ENCODE results near the gene IMPG2. TPM values are rescaled to one million over a fixed set of nuclear protein-coding genes. Genes with fewer than 3 reads are reported as not detected.
A peak's percentile ranks its signal among the peaks of the same experiment; 100 is the strongest.

Gene IMPG2
- total and polyA plus RNA-seq, 2 experiments from 2014 or later: 0.77 TPM; not detected in 1

DNA sequence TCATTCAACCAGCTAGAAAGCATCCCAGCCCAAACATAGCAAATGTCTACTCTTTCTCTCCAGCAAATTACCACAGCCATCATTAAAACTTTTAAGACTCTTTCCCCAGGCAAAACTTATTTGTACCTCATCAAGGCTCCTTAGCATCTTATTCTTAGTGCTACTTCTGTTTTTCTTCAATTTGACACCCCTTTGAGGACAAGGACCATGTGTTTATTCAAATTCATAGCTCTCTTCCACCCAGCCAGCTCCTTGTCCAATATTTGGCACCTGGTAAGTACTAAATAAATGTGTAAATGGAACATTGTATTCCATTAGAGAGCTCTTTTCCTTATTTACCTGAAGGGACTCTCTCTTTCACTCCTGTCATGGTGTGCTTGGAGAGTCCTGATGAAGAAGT is 89.8 kb downstream of the IMPG2 start:
- Histone ChIP-seq H3K27me3 (no peaks in the 10 kb centered on the region), H3K4me3 (no peak overlapping the region), H3K27ac (no peak overlapping the region), H2AFZ (no peak overlapping the region), H3K4me1 (ENCODE audit: insufficient read depth) (no peaks in the 10 kb centered on the region), H3K9me2 (replicated peaks; ENCODE audit: insufficient read depth) (no peaks in the 10 kb centered on the region), H3K4me2 (no peak overlapping the region), H3K36me3 (replicated peaks; ENCODE audit: insufficient read depth, low read depth) (no peaks in the 10 kb centered on the region), H4K20me1 (ENCODE audit: insufficient read depth, poor library complexity, severe bottlenecking) (no peaks in the 10 kb centered on the region), H3K79me2 (no peaks in the 10 kb centered on the region), H3K9me3 (ENCODE audit: low read depth) (no peaks in the 10 kb centered on the region)
- no peak for TF ChIP-seq EZH2 (IDR thresholded peaks at IDR 0.05; ENCODE audit: borderline replicate concordance)
- TF ChIP-seq, protein P1, sequence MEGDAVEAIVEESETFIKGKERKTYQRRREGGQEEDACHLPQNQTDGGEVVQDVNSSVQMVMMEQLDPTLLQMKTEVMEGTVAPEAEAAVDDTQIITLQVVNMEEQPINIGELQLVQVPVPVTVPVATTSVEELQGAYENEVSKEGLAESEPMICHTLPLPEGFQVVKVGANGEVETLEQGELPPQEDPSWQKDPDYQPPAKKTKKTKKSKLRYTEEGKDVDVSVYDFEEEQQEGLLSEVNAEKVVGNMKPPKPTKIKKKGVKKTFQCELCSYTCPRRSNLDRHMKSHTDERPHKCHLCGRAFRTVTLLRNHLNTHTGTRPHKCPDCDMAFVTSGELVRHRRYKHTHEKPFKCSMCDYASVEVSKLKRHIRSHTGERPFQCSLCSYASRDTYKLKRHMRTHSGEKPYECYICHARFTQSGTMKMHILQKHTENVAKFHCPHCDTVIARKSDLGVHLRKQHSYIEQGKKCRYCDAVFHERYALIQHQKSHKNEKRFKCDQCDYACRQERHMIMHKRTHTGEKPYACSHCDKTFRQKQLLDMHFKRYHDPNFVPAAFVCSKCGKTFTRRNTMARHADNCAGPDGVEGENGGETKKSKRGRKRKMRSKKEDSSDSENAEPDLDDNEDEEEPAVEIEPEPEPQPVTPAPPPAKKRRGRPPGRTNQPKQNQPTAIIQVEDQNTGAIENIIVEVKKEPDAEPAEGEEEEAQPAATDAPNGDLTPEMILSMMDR (IDR thresholded peaks at IDR 0.05; ENCODE audit: poor library complexity): no peak
- TF ChIP-seq EZH2phosphoT487 (IDR thresholded peaks at IDR 0.05; ENCODE audit: low read depth, severe bottlenecking, unreplicated experiment): no peak
- DNase-seq (ENCODE audit: low spot score): no peak

DNA sequence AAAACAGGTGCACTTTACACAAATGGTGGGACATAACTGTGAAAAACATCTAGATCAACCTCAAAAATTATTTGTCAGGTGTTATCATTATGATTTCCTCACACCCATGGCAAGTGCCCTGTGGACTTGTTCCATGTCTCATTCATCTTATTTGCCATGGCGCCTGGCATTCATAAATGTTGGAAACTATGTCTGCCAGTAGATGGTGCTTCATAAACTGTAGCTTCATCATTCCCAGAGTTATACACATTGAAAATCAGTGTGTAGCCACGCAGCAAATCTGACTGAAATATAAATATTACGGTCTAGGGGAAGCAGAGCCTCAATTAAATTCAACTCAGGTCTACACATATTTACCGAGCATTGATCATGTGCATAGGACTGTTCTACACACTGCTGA is 90.7 kb downstream of the IMPG2 start:
- Histone ChIP-seq H4K20me1 (ENCODE audit: insufficient read depth, poor library complexity, severe bottlenecking) (no peaks in the 10 kb centered on the region), H3K27me3 (no peaks in the 10 kb centered on the region), H3K4me1 (ENCODE audit: insufficient read depth) (no peaks in the 10 kb centered on the region), H3K4me3 (no peak overlapping the region), H3K79me2 (no peaks in the 10 kb centered on the region), H3K4me2 (no peak overlapping the region), H3K9me2 (replicated peaks; ENCODE audit: insufficient read depth) (no peaks in the 10 kb centered on the region), H2AFZ (no peak overlapping the region), H3K27ac (no peak overlapping the region), H3K9me3 (ENCODE audit: low read depth) (no peaks in the 10 kb centered on the region), H3K36me3 (replicated peaks; ENCODE audit: insufficient read depth, low read depth) (no peaks in the 10 kb centered on the region)
- TF ChIP-seq, protein P1 (IDR thresholded peaks at IDR 0.05; ENCODE audit: poor library complexity): peak; percentile 11
- TF ChIP-seq EZH2phosphoT487 (IDR thresholded peaks at IDR 0.05; ENCODE audit: low read depth, severe bottlenecking, unreplicated experiment): no peak
- WGBS (ENCODE audit: low lambda C conversion rate, missing lambda C conversion rate): 92% methylated on average over 4 of the region's 4 CpGs
- DNase-seq (ENCODE audit: low spot score): no peak

DNA sequence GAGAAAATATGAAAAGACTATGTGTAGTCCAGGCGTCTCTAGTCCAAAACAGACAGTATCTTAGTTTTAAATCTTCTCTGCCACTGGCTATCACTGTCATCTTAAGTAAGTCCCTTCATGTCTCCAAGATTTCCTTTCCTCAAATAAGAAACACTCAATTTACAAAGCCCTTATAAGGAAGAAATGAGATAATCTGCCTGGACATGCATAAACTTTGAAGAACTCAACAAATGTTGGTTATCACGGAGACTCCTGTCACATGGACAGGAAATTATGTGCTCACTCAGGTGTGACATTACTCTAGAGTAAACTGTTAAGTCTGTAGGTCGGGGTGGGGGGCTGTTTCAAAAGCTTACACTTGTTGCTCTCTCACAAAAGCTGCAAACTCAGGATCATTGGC is 91.9 kb downstream of the IMPG2 start:
- WGBS (ENCODE audit: low lambda C conversion rate, missing lambda C conversion rate): 53% methylated on average over 3 of the region's 3 CpGs
- Histone ChIP-seq H4K20me1 (ENCODE audit: insufficient read depth, poor library complexity, severe bottlenecking) (no peaks in the 10 kb centered on the region), H3K36me3 (replicated peaks; ENCODE audit: insufficient read depth, low read depth) (no peaks in the 10 kb centered on the region), H3K9me3 (ENCODE audit: low read depth) (no peaks in the 10 kb centered on the region), H3K27me3 (no peaks in the 10 kb centered on the region), H3K79me2 (no peaks in the 10 kb centered on the region), H3K4me1 (ENCODE audit: insufficient read depth) (no peaks in the 10 kb centered on the region), H3K4me3 (no peak overlapping the region), H3K4me2 (no peak overlapping the region), H2AFZ (no peak overlapping the region), H3K27ac (no peak overlapping the region), H3K9me2 (replicated peaks; ENCODE audit: insufficient read depth) (no peaks in the 10 kb centered on the region)
- no peak for TF ChIP-seq EZH2 (IDR thresholded peaks at IDR 0.05; ENCODE audit: borderline replicate concordance)
- TF ChIP-seq, protein P1 (IDR thresholded peaks at IDR 0.05; ENCODE audit: poor library complexity): no peak
- TF ChIP-seq EZH2phosphoT487 (IDR thresholded peaks at IDR 0.05; ENCODE audit: low read depth, severe bottlenecking, unreplicated experiment): no peak
- no peak for DNase-seq (ENCODE audit: low spot score)

DNA sequence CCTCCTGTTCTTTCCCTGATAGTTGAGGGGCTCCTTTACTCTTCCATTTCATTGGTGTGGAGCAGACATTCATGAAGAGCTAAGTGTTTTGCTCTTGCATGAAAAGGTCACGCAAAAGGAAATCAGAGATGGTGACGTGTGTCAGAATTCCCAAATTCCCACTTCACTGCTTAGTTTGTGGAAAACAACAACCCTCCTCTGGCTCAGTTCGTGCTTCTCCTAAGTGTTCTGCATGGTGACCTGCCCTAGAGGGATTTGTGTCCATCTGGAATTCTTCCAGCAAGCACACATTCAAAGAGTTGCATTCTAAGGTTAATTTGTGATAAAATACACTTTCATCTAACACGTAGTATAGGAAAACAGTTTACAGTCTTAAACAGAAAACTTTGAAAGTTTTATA is 95.6 kb downstream of the IMPG2 start:
- DNase-seq (ENCODE audit: low spot score): no peak
- Histone ChIP-seq H3K9me2 (replicated peaks; ENCODE audit: insufficient read depth) (no peaks in the 10 kb centered on the region), H3K4me1 (ENCODE audit: insufficient read depth) (no peaks in the 10 kb centered on the region), H4K20me1 (ENCODE audit: insufficient read depth, poor library complexity, severe bottlenecking) (no peaks in the 10 kb centered on the region), H3K79me2 (no peaks in the 10 kb centered on the region), H3K27ac (no peak overlapping the region), H3K4me3 (no peak overlapping the region), H3K27me3 (no peaks in the 10 kb centered on the region), H2AFZ (no peak overlapping the region), H3K36me3 (replicated peaks; ENCODE audit: insufficient read depth, low read depth) (no peaks in the 10 kb centered on the region), H3K9me3 (ENCODE audit: low read depth) (no peaks in the 10 kb centered on the region), H3K4me2 (no peak overlapping the region)
- TF ChIP-seq EZH2phosphoT487 (IDR thresholded peaks at IDR 0.05; ENCODE audit: low read depth, severe bottlenecking, unreplicated experiment): no peak
- TF ChIP-seq, protein P1 (IDR thresholded peaks at IDR 0.05; ENCODE audit: poor library complexity): no peak
- no peak for TF ChIP-seq EZH2 (IDR thresholded peaks at IDR 0.05; ENCODE audit: borderline replicate concordance)
- 82% methylated on average over 4 of the region's 4 CpGs for WGBS (ENCODE audit: low lambda C conversion rate, missing lambda C conversion rate)

All from hepatocyte (in vitro differentiated cells).